Thymus (tissue), 11 donors: Measurements from ENCODE around the gene ADD1. TPM values are rescaled to one million over a fixed set of nuclear protein-coding genes. Genes with fewer than 3 reads are reported as not detected.
A peak's percentile ranks its signal among the peaks of the same experiment; 100 is the strongest.

Source experiments
- DNase-seq, 9 donors: peaks; one replicate each; pipeline ENCODE4 v3.0.0-alpha.2; 2013; ENCODE audit warnings: low spot score in 9 of 9, low read depth in 6 of 9, missing footprints in 1 of 9
- H3K27ac ChIP-seq, 2 donors: one replicate each; pipeline ENCODE4 v1.5.1; 2013; ENCODE audit warnings: control low read depth in 1 of 2, low read depth in 1 of 2, low read length in 1 of 2, mild to moderate bottlenecking in 1 of 2, moderate library complexity in 1 of 2
- H3K27me3 ChIP-seq, 2 donors: one replicate each; pipeline ENCODE4 v1.5.1; 2013; ENCODE audit warnings: low read length in 1 of 2; ENCODE audit not compliant: control insufficient read depth in 2 of 2, insufficient read depth in 1 of 2
- H3K36me3 ChIP-seq, 2 donors: one replicate each; pipeline ENCODE4 v1.5.1; 2013; ENCODE audit warnings: low read length in 1 of 2, mild to moderate bottlenecking in 1 of 2, moderate library complexity in 1 of 2; ENCODE audit not compliant: control insufficient read depth in 2 of 2, insufficient read depth in 2 of 2
- H3K4me1 ChIP-seq, 2 donors: one replicate each; pipeline ENCODE4 v1.5.1; 2013; ENCODE audit warnings: low read length in 2 of 2; ENCODE audit not compliant: control insufficient read depth in 2 of 2, insufficient read depth in 2 of 2
- H3K4me3 ChIP-seq, 2 donors: one replicate each; pipeline ENCODE4 v1.5.1; 2013; ENCODE audit warnings: low read length in 2 of 2, control low read depth in 1 of 2, mild to moderate bottlenecking in 1 of 2
- H3K9me3 ChIP-seq, 2 donors: one replicate each; pipeline ENCODE4 v1.5.1; 2013; ENCODE audit warnings: low read length in 1 of 2, mild to moderate bottlenecking in 1 of 2; ENCODE audit not compliant: control insufficient read depth in 2 of 2, insufficient read depth in 1 of 2
- WGBS: extraction: QIAGEN DNeasy Blood & Tissue Kit; methylation state at CpG from one replicate; pipeline ENCODE4 v1.1.7; 2013; 5-methylcytosine and 5-hydroxymethylcytosine counted together
- polyA plus RNA-seq: library from polyadenylated mRNA; stranded (reverse); fragments of 200-250 nt; gene quantifications from one replicate; pipeline ENCODE4 v1.2.3, GENCODE V29; 2013
- total RNA-seq: library from RNA; stranded (reverse); fragments of 120-200 nt; gene quantifications from one replicate; pipeline ENCODE4 v1.2.4, GENCODE V29; 2013
- donor health status: healthy.

Gene ADD1
- total and polyA plus RNA-seq, 2 donors, result 103 to 247 TPM

- H3K27ac ChIP-seq, result peak overlapping the region; percentile 79 to 96
- peaks cover 0 to 3% of the 10 kb centered on the region in 2 donors for H3K9me3 ChIP-seq
- peaks cover 27 to 65% of the 10 kb centered on the region in 2 donors for H3K4me1 ChIP-seq
- H3K4me3 ChIP-seq, result peak overlapping the region; percentile 49 to 51
- H3K36me3 ChIP-seq, result peaks cover 2 to 4% of the 10 kb centered on the region in 2 donors
- H3K27me3 ChIP-seq, result peaks cover 0 to 8% of the 10 kb centered on the region in 2 donors
- 22% methylated on average over 20 of the region's 20 CpGs for WGBS
- DNase-seq, result no peak
Observed at GRCh38 chr4:2812612-2813354, 30.9 kb upstream of the ADD1 start.

GRCh38 chr4:2813446-2814405 is 29.9 kb upstream of the ADD1 start:
- DNase-seq, result no peak
- Histone ChIP-seq H3K9me3 (peaks cover 0 to 3% of the 10 kb centered on the region in 2 donors), H3K4me1 (peaks cover 33 to 69% of the 10 kb centered on the region in 2 donors), H3K36me3 (peaks cover 2 to 4% of the 10 kb centered on the region in 2 donors), H3K4me3 (peak overlapping the region; percentile 49 to 51), H3K27me3 (peaks cover 0 to 13% of the 10 kb centered on the region in 2 donors), H3K27ac (peak overlapping the region in 1 of 2 donors; percentile 96)
- 84% methylated on average over 17 of the region's 17 CpGs for WGBS

DNA sequence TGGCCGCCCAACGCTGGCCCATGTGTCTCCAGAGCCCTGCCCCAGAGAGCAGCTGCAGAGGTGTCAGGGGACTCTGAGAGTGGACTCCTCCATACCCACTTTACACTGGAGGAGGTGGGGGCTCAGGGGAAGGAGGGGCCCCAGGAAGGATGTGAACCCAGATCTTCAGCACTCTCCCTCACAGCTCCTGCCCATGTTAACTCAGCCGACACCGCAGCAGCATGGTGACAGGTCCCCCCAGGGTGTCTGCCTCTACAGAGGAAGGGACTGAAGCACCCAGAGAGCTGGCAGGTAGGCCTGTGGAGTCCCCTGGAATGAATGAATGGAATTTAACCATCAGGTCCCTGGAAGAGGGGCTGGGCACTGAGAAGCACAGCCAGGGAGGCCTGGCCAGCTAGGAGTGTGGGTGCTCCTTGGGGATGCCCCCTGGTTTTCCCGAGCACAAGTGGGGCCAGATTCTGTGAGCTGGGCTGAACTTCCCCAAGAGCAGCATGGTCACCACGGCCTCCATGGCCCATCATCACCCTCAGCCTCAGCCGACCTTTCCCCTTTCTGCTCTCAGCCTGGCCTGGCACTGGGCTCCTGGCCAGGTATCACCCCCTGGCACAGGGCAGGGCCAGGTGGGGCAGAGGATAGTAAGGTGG is 28.9 kb upstream of the ADD1 start:
- Histone ChIP-seq H3K4me1 (peaks cover 34 to 74% of the 10 kb centered on the region in 2 donors), H3K9me3 (peaks cover 0 to 3% of the 10 kb centered on the region in 2 donors), H3K27me3 (peaks cover 0 to 15% of the 10 kb centered on the region in 2 donors), H3K27ac (no peak overlapping the region), H3K36me3 (peaks cover 2 to 4% of the 10 kb centered on the region in 2 donors), H3K4me3 (no peak overlapping the region)
- WGBS, result 88% methylated on average over 7 of the region's 7 CpGs
- no peak for DNase-seq

- WGBS, result 96% methylated on average over 1 of the region's 1 CpG
- Histone ChIP-seq H3K4me1 (peaks cover 34 to 62% of the 10 kb centered on the region in 2 donors), H3K4me3 (no peak overlapping the region), H3K27ac (no peak overlapping the region), H3K36me3 (peaks cover 4 to 14% of the 10 kb centered on the region in 2 donors), H3K9me3 (peaks cover 0 to 3% of the 10 kb centered on the region in 2 donors), H3K27me3 (peaks cover 0 to 15% of the 10 kb centered on the region in 2 donors)
- DNase-seq, result no peak
Observed at GRCh38 chr4:2816401-2816954, 27.2 kb upstream of the ADD1 start.

- 88% methylated on average over 4 of the region's 4 CpGs for WGBS
- no peak overlapping the region for H3K4me3 ChIP-seq
Observed at GRCh38 chr4:2817137-2817536, 26.5 kb upstream of the ADD1 start.

GRCh38 chr4:2817701-2818350 is 25.8 kb upstream of the ADD1 start:
- Histone ChIP-seq H3K36me3 (peaks cover 8 to 15% of the 10 kb centered on the region in 2 donors), H3K4me1 (peaks cover 23 to 48% of the 10 kb centered on the region in 2 donors), H3K9me3 (peaks cover 0 to 3% of the 10 kb centered on the region in 2 donors), H3K4me3 (peak overlapping the region; percentile 33 to 61), H3K27ac (no peak overlapping the region), H3K27me3 (peaks cover 0 to 15% of the 10 kb centered on the region in 2 donors)
- 34% methylated on average over 65 of the region's 65 CpGs for WGBS
- no peak for DNase-seq

More at GRCh38 chr4:2817137-2817536, 26.5 kb upstream of the ADD1 start:
- DNase-seq, result no peak
- Histone ChIP-seq H3K9me3 (peaks cover 0 to 3% of the 10 kb centered on the region in 2 donors), H3K27ac (no peak overlapping the region), H3K4me1 (peaks cover 29 to 55% of the 10 kb centered on the region in 2 donors), H3K36me3 (peaks cover 4 to 14% of the 10 kb centered on the region in 2 donors), H3K27me3 (peaks cover 0 to 15% of the 10 kb centered on the region in 2 donors)

- Histone ChIP-seq H3K36me3 (peaks cover 14 to 19% of the 10 kb centered on the region in 2 donors), H3K4me1 (peaks cover 18 to 42% of the 10 kb centered on the region in 2 donors), H3K4me3 (peak overlapping the region; percentile 27 to 61), H3K9me3 (peaks cover 0 to 3% of the 10 kb centered on the region in 2 donors), H3K27me3 (peaks cover 0 to 15% of the 10 kb centered on the region in 2 donors), H3K27ac (no peak overlapping the region)
- WGBS, result 25% methylated on average over 54 of the region's 54 CpGs
- DNase-seq, result no peak
Observed at GRCh38 chr4:2818351-2818939, 25.2 kb upstream of the ADD1 start.
